ENCODE data around the gene CDAN1.
"Not testable (repeated sequence)": the region's sequence is repeated elsewhere in the genome, so short reads cannot be mapped to it uniquely, and the experiment has no call there.

CDAN1 gene
- 42.0 reads per million, percentile 64 among the genes with 10 or more reads in this experiment for total RNA-seq

- peak; percentile 88 for DNase-seq
Measured at GRCh38 chr15:42736793-42737528, at the start of gene CDAN1. Gene CDAN1 (minus strand): TSS chr15:42737128. CDS start chr15:42737102, 26 bp downstream.

- no peak for DNase-seq
Measured at GRCh38 chr15:42785569-42785968, 48.6 kb upstream of the CDAN1 start.

- DNase-seq = no peak
Measured at GRCh38 chr15:42784705-42785104, 47.8 kb upstream of the CDAN1 start.

- DNase-seq = no peak
Measured at GRCh38 chr15:42782716-42783115, 45.8 kb upstream of the CDAN1 start.

- no peak for DNase-seq
Measured at GRCh38 chr15:42775416-42775815, 38.5 kb upstream of the CDAN1 start.

- no peak for DNase-seq
Measured at GRCh38 chr15:42772901-42773300, 36.0 kb upstream of the CDAN1 start.

GRCh38 chr15:42772144-42772543 is 35.2 kb upstream of the CDAN1 start:
- DNase-seq = no peak

- DNase-seq = not testable (repeated sequence)
Measured at GRCh38 chr15:42766109-42766508, 29.2 kb upstream of the CDAN1 start.

- not testable (repeated sequence) for DNase-seq
Measured at GRCh38 chr15:42764154-42764731, 27.3 kb upstream of the CDAN1 start.

GRCh38 chr15:42761813-42762212 is 24.9 kb upstream of the CDAN1 start:
- DNase-seq = not testable (repeated sequence)

- DNase-seq = no peak
Measured at GRCh38 chr15:42760759-42761158, 23.8 kb upstream of the CDAN1 start.

GRCh38 chr15:42759093-42759492 is 22.2 kb upstream of the CDAN1 start:
- no peak for DNase-seq

GRCh38 chr15:42750306-42750705 is 13.4 kb upstream of the CDAN1 start:
- no peak for DNase-seq

GRCh38 chr15:42749266-42749665 is 12.3 kb upstream of the CDAN1 start:
- DNase-seq = no peak

GRCh38 chr15:42744195-42744594 is 7.3 kb upstream of the CDAN1 start:
- no peak for DNase-seq

GRCh38 chr15:42742149-42742548 is 5.2 kb upstream of the CDAN1 start:
- DNase-seq = no peak

GRCh38 chr15:42741710-42742109 is 4.8 kb upstream of the CDAN1 start:
- DNase-seq = no peak

GRCh38 chr15:42737529-42738328 is 801 bp upstream of the CDAN1 start:
- no peak for DNase-seq

- no peak for DNase-seq
Measured at GRCh38 chr15:42736178-42736792, 643 bp downstream of the CDAN1 start.

- no peak for DNase-seq
Measured at GRCh38 chr15:42735382-42736165, 1.4 kb downstream of the CDAN1 start.

GRCh38 chr15:42734076-42734672 is 2.8 kb downstream of the CDAN1 start:
- no peak for DNase-seq

- DNase-seq = no peak
Measured at GRCh38 chr15:42733027-42733426, 3.9 kb downstream of the CDAN1 start.

All from effector CD4-positive, alpha-beta T cell (primary cell).